Measurements from ENCODE around the gene VTI1B. TPM values are rescaled to one million over a fixed set of nuclear protein-coding genes. Genes with fewer than 3 reads are reported as not detected.
"Not testable (repeated sequence)": the region's sequence is repeated elsewhere in the genome, so short reads cannot be mapped to it uniquely, and the experiment has no call there.

VTI1B gene
- total and polyA plus RNA-seq, 4 experiments from 2014 or later = 62.1 to 97.8 (median 71.8) TPM

DNA sequence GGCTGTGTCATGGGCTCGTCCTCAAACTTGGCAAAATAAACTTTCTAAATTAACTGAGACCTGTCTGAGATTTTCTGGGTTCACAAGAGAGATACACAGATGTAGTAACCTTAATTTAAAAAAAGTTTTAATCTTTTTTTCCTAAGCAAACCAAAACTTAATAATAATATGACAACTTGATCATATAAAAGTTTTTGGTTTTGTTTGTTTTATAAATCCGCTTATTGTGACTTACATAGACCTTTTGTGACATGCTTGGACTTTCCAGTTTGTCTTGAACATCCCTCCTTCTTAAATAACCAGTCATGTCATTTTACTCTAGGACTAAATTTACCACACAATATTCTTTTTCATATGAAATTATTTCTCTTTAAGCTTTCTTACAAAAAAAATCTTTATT is 35.8 kb upstream of the VTI1B start:
- Histone ChIP-seq H3K36me3 (ENCODE audit: insufficient read depth, low read length) (no peaks in the 10 kb centered on the region), H3K4me1 (ENCODE audit: insufficient read depth, low read length) (no peaks in the 10 kb centered on the region), H3K27ac (ENCODE audit: low read depth, low read length) (no peak overlapping the region), H3K4me3 (ENCODE audit: low read length in 2 of 2) (no peak overlapping the region), H3K9me3 (ENCODE audit: control insufficient read depth in 1 of 2, low read length in 2 of 2) (no peaks in the 10 kb centered on the region), H3K27me3 (ENCODE audit: insufficient read depth, low read length) (no peaks in the 10 kb centered on the region)
- H3K27me3 Mint-ChIP-seq = no peaks in the 10 kb centered on the region
- peaks cover 0 to 12% (median 6%) of the 10 kb centered on the region in 8 donors for H3K9me3 Mint-ChIP-seq
- DNase-seq = no peak
- H3K36me3 Mint-ChIP-seq = no peaks in the 10 kb centered on the region
- no peak overlapping the region for H3K27ac Mint-ChIP-seq
- H3K4me1 Mint-ChIP-seq = no peaks in the 10 kb centered on the region
- intact Hi-C loops (cut with micrococcal nuclease) = no loop called here
- H3K4me3 Mint-ChIP-seq = no peak overlapping the region
- ChIA-PET POLR2A (ENCODE audit: partially characterized antibody) (no interaction called here), CTCF (ENCODE audit: partially characterized antibody) (interaction anchor here (0.6 to 2.5 kb wide), 3 partner anchors 9 to 283 kb away, joined by 3 to 10 read pairs (median 4); no protein-coding TSS in a partner anchor)

- H3K27ac Mint-ChIP-seq; H3K4me1 Mint-ChIP-seq; H3K27me3 Mint-ChIP-seq; H3K4me3 Mint-ChIP-seq; H3K36me3 ChIP-seq (ENCODE audit: insufficient read depth, low read length); H3K27me3 ChIP-seq (ENCODE audit: insufficient read depth, low read length); DNase-seq; H3K36me3 Mint-ChIP-seq; H3K4me1 ChIP-seq (ENCODE audit: insufficient read depth, low read length); H3K4me3 ChIP-seq (ENCODE audit: low read length in 2 of 2); H3K9me3 ChIP-seq (ENCODE audit: control insufficient read depth in 1 of 2, low read length in 2 of 2); POLR2A ChIA-PET (ENCODE audit: partially characterized antibody); H3K27ac ChIP-seq (ENCODE audit: low read depth, low read length): not testable (repeated sequence)
- intact Hi-C loops (cut with micrococcal nuclease) = loop anchor here (10.0 kb wide), 1 partner anchor 1355 kb away; no protein-coding TSS in a partner anchor
- H3K9me3 Mint-ChIP-seq = peaks cover 0 to 12% (median 6%) of the 10 kb centered on the region in 8 donors
- CTCF ChIA-PET (ENCODE audit: partially characterized antibody) = interaction anchor here (0.6 to 1.0 kb wide), 2 partner anchors 9 to 184 kb away, joined by 3 to 4 read pairs; no protein-coding TSS in a partner anchor
These were observed 35.4 kb upstream of the VTI1B start for GRCh38 chr14:67709796-67710195.

DNA sequence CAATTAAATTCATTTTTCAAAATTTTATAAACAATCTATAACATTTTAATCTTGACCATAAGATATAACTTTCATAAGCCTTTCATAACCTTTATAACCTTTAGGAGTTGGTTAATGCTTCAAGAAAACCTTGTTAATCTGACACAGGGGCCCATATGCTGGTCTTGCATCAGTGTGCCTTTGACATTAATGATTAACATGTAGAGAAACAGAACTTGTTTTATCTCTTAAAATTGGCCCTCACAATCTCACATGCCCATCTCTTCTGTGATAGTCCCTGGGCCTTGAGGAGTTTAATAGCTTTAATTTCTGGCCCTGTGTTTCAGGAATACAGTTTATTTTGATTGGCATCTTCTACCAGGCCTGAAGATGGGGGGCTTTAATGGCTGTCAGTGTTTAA is 34.9 kb upstream of the VTI1B start:
- H3K27ac Mint-ChIP-seq; H3K4me3 ChIP-seq (ENCODE audit: low read length in 2 of 2); POLR2A ChIA-PET (ENCODE audit: partially characterized antibody); DNase-seq; H3K27me3 ChIP-seq (ENCODE audit: insufficient read depth, low read length); H3K4me1 ChIP-seq (ENCODE audit: insufficient read depth, low read length); H3K9me3 ChIP-seq (ENCODE audit: control insufficient read depth in 1 of 2, low read length in 2 of 2); H3K27me3 Mint-ChIP-seq; H3K27ac ChIP-seq (ENCODE audit: low read depth, low read length); H3K36me3 Mint-ChIP-seq; H3K4me1 Mint-ChIP-seq; H3K36me3 ChIP-seq (ENCODE audit: insufficient read depth, low read length); H3K4me3 Mint-ChIP-seq: not testable (repeated sequence)
- peaks cover 0 to 12% (median 6%) of the 10 kb centered on the region in 8 donors for H3K9me3 Mint-ChIP-seq
- CTCF ChIA-PET (ENCODE audit: partially characterized antibody) = interaction anchor here (1.0 to 1.4 kb wide), 2 partner anchors 8 to 183 kb away, joined by 3 to 4 read pairs; no protein-coding TSS in a partner anchor
- intact Hi-C loops (cut with micrococcal nuclease) = loop anchor here (10.0 kb wide), 1 partner anchor 1355 kb away; no protein-coding TSS in a partner anchor

- no peaks in the 10 kb centered on the region for H3K36me3 ChIP-seq (ENCODE audit: insufficient read depth, low read length)
- no peak overlapping the region for H3K4me3 ChIP-seq (ENCODE audit: low read length in 2 of 2)
- Mint-ChIP-seq H3K4me3 (no peak overlapping the region), H3K4me1 (no peaks in the 10 kb centered on the region), H3K36me3 (no peaks in the 10 kb centered on the region), H3K27ac (no peak overlapping the region), H3K27me3 (peaks cover 3 to 4% of the 10 kb centered on the region in 2 donors), H3K9me3 (peaks cover 0 to 9% (median 4%) of the 10 kb centered on the region in 8 donors)
- intact Hi-C loops (cut with micrococcal nuclease) = loop anchor here (2.0 to 10.0 kb wide), 2 partner anchors 38 to 1350 kb away; no protein-coding TSS in a partner anchor
- no peaks in the 10 kb centered on the region for H3K4me1 ChIP-seq (ENCODE audit: insufficient read depth, low read length)
- H3K27me3 ChIP-seq (ENCODE audit: insufficient read depth, low read length) = no peaks in the 10 kb centered on the region
- CTCF ChIA-PET (ENCODE audit: partially characterized antibody) = interaction anchor here (0.7 to 6.0 kb wide), 30 partner anchors 10 to 1347 kb away, joined by 3 to 139 read pairs (median 6); partner anchors contain the start of genes ARG2, PIGH, PLEK2 and RDH11
- POLR2A ChIA-PET (ENCODE audit: partially characterized antibody) = interaction anchor here (0.7 to 1.5 kb wide), 3 partner anchors 10 to 93 kb away, joined by 3 to 12 read pairs (median 4); partner anchors contain the start of gene RDH11
- DNase-seq = no peak
- no peaks in the 10 kb centered on the region for H3K9me3 ChIP-seq (ENCODE audit: control insufficient read depth in 1 of 2, low read length in 2 of 2)
- no peak overlapping the region for H3K27ac ChIP-seq (ENCODE audit: low read depth, low read length)
These were observed 30.8 kb upstream of the VTI1B start for GRCh38 chr14:67705211-67705610.

DNA sequence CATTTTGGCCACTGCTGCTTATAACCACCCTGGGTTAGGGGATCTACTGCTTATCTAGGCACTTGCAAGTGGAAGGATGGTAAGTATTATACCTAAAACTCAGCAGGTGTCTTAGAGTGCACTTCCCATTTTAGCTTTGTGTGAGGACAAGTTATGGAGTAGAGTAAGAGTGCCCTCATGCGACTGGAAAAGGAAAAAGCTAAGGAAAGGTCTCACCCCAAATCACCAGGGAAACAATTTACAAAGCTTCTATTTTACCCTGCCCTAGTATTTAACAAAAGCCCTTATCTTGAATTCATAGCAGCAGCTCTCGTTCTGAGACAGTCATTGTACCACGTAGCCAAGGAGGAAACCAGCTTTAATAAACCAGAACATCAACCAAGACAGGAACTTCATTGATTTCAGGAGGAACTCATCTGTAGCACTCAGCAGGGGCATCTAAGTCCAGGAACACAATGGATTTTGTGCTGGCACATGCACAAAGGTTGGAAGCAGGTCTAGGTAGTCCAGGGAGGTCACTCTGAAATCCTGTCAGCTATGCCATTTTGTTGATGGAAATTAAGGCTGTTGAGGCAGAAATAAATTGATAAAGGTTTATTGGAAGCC is 30.2 kb upstream of the VTI1B start:
- CTCF ChIA-PET (ENCODE audit: partially characterized antibody) = interaction anchor here (0.6 to 6.0 kb wide), 49 partner anchors 8 to 1964 kb away, joined by 3 to 139 read pairs (median 5); partner anchors contain the start of genes ARG2, ATP6V1D, EIF2S1 and PIGH
- Mint-ChIP-seq H3K4me1 (no peaks in the 10 kb centered on the region), H3K36me3 (no peaks in the 10 kb centered on the region), H3K27ac (no peak overlapping the region), H3K4me3 (no peak overlapping the region), H3K27me3 (peaks cover 3 to 4% of the 10 kb centered on the region in 2 donors), H3K9me3 (peaks cover 0 to 2% (median under 1%) of the 10 kb centered on the region in 8 donors)
- POLR2A ChIA-PET (ENCODE audit: partially characterized antibody) = interaction anchor here (0.7 to 1.5 kb wide), 8 partner anchors 9 to 284 kb away, joined by 3 to 12 read pairs (median 4); partner anchors contain the start of genes PIGH and RDH11
- Histone ChIP-seq H3K27ac (ENCODE audit: low read depth, low read length) (no peak overlapping the region), H3K4me1 (ENCODE audit: insufficient read depth, low read length) (no peaks in the 10 kb centered on the region), H3K27me3 (ENCODE audit: insufficient read depth, low read length) (no peaks in the 10 kb centered on the region), H3K36me3 (ENCODE audit: insufficient read depth, low read length) (no peaks in the 10 kb centered on the region), H3K9me3 (ENCODE audit: control insufficient read depth in 1 of 2, low read length in 2 of 2) (no peaks in the 10 kb centered on the region), H3K4me3 (ENCODE audit: low read length in 2 of 2) (no peak overlapping the region)
- DNase-seq = peak in 4 of 5 donors; percentile 50 to 57 (median 52)
- intact Hi-C loops (cut with micrococcal nuclease) = loop anchor here (1.0 to 10.0 kb wide), 7 partner anchors 38 to 1350 kb away; no protein-coding TSS in a partner anchor

GRCh38 chr14:67703997-67704396 is 29.6 kb upstream of the VTI1B start:
- no peak overlapping the region for H3K27ac ChIP-seq (ENCODE audit: low read depth, low read length)
- H3K27me3 ChIP-seq (ENCODE audit: insufficient read depth, low read length) = no peaks in the 10 kb centered on the region
- intact Hi-C loops (cut with micrococcal nuclease) = loop anchor here (1.0 to 10.0 kb wide), 7 partner anchors 37 to 1349 kb away; no protein-coding TSS in a partner anchor
- Mint-ChIP-seq H3K27me3 (peaks cover 3 to 4% of the 10 kb centered on the region in 2 donors), H3K9me3 (peaks cover 0 to 1% (median 0%) of the 10 kb centered on the region in 8 donors), H3K36me3 (no peaks in the 10 kb centered on the region), H3K4me1 (no peaks in the 10 kb centered on the region), H3K4me3 (no peak overlapping the region), H3K27ac (no peak overlapping the region)
- no peaks in the 10 kb centered on the region for H3K36me3 ChIP-seq (ENCODE audit: insufficient read depth, low read length)
- H3K9me3 ChIP-seq (ENCODE audit: control insufficient read depth in 1 of 2, low read length in 2 of 2) = no peaks in the 10 kb centered on the region
- ChIA-PET POLR2A (ENCODE audit: partially characterized antibody) (interaction anchor here (1.0 to 1.5 kb wide), 7 partner anchors 8 to 284 kb away, joined by 3 to 12 read pairs (median 4); partner anchors contain the start of genes PIGH and RDH11), CTCF (ENCODE audit: partially characterized antibody) (interaction anchor here (0.8 to 6.0 kb wide), 47 partner anchors 9 to 1346 kb away, joined by 3 to 139 read pairs (median 5); partner anchors contain the start of genes ARG2, ATP6V1D, EIF2S1 and PIGH)
- H3K4me3 ChIP-seq (ENCODE audit: low read length in 2 of 2) = no peak overlapping the region
- no peak for DNase-seq
- no peaks in the 10 kb centered on the region for H3K4me1 ChIP-seq (ENCODE audit: insufficient read depth, low read length)

GRCh38 chr14:67701492-67701891 is 27.1 kb upstream of the VTI1B start, which contains the start of gene RDH12:
Gene RDH12, plus strand, starts transcription at chr14:67701886. Its CDS starts 20,757 bp downstream, at chr14:67722643.
- H3K9me3 ChIP-seq (ENCODE audit: control insufficient read depth in 1 of 2, low read length in 2 of 2); H3K27me3 Mint-ChIP-seq; DNase-seq; H3K27ac ChIP-seq (ENCODE audit: low read depth, low read length); H3K4me3 ChIP-seq (ENCODE audit: low read length in 2 of 2); H3K9me3 Mint-ChIP-seq; POLR2A ChIA-PET (ENCODE audit: partially characterized antibody); H3K4me1 ChIP-seq (ENCODE audit: insufficient read depth, low read length); H3K4me3 Mint-ChIP-seq; H3K36me3 Mint-ChIP-seq; H3K4me1 Mint-ChIP-seq; H3K27me3 ChIP-seq (ENCODE audit: insufficient read depth, low read length); H3K36me3 ChIP-seq (ENCODE audit: insufficient read depth, low read length): not testable (repeated sequence)
- peak within 1 kb of the TSS in 1 of 7 donors; percentile 27 for H3K27ac Mint-ChIP-seq
- intact Hi-C loops (cut with micrococcal nuclease) = loop anchor here (10.0 kb wide), 1 partner anchor 1347 kb away; no protein-coding TSS in a partner anchor
- CTCF ChIA-PET (ENCODE audit: partially characterized antibody) = interaction anchor here (0.7 to 6.0 kb wide), 7 partner anchors 9 to 178 kb away, joined by 3 to 139 read pairs (median 6); partner anchors contain the start of genes ARG2 and PIGH

Data from CD4-positive, alpha-beta memory T cell (primary cell).